GM21723 (cell line): Measurements from ENCODE around the gene POU6F1.
"Not testable (repeated sequence)": the region's sequence is repeated elsewhere in the genome, so short reads cannot be mapped to it uniquely, and the experiment has no call there.

ENCODE experiments used
- ATAC-seq: cut with Tn5 transposase; IDR thresholded peaks from one replicate; pipeline ENCODE4 v1.9.1; 2021; ENCODE audit warnings: mild to moderate bottlenecking, moderate library complexity; ENCODE audit not compliant: unreplicated experiment

The POU6F1 gene

GRCh38 chr12:51217968-51218606 lies at the start of gene POU6F1:
Gene POU6F1, minus strand, starts transcription at chr12:51218062. Its CDS starts 11,226 bp downstream, at chr12:51206836.
- peak; percentile 72 for ATAC-seq

GRCh38 chr12:51265024-51265423 lies 47.2 kb upstream of the POU6F1 start:
- ATAC-seq = peak; percentile 39

GRCh38 chr12:51264297-51264696 lies 46.4 kb upstream of the POU6F1 start:
- no peak for ATAC-seq

GRCh38 chr12:51263341-51263740 lies 45.5 kb upstream of the POU6F1 start:
- ATAC-seq = no peak

GRCh38 chr12:51262758-51263177 lies 44.9 kb upstream of the POU6F1 start:
- ATAC-seq = no peak

GRCh38 chr12:51259600-51259999 lies 41.7 kb upstream of the POU6F1 start:
- not testable (repeated sequence) for ATAC-seq

- no peak for ATAC-seq
These were observed 36.7 kb upstream of the POU6F1 start for GRCh38 chr12:51254536-51254935.

GRCh38 chr12:51253276-51253675 lies 35.4 kb upstream of the POU6F1 start:
- no peak for ATAC-seq

- no peak for ATAC-seq
These were observed 29.8 kb upstream of the POU6F1 start for GRCh38 chr12:51247523-51248206.

GRCh38 chr12:51246254-51246853 lies 28.5 kb upstream of the POU6F1 start:
- no peak for ATAC-seq

GRCh38 chr12:51245476-51246253 lies 27.8 kb upstream of the POU6F1 start:
- no peak for ATAC-seq

GRCh38 chr12:51244269-51244668 lies 26.4 kb upstream of the POU6F1 start:
- ATAC-seq = no peak

GRCh38 chr12:51242876-51243275 lies 25.0 kb upstream of the POU6F1 start:
- ATAC-seq = no peak

- no peak for ATAC-seq
These were observed 24.3 kb upstream of the POU6F1 start for GRCh38 chr12:51242120-51242519.

GRCh38 chr12:51240971-51241370 lies 23.1 kb upstream of the POU6F1 start:
- ATAC-seq = no peak

GRCh38 chr12:51238510-51239334 lies 20.9 kb upstream of the POU6F1 start, which contains the start of gene DAZAP2:
Gene DAZAP2, plus strand, starts transcription at chr12:51238826. Its CDS starts 82 bp downstream, at chr12:51238908.
- ATAC-seq = peak; percentile 91

GRCh38 chr12:51238037-51238509 lies 20.2 kb upstream of the POU6F1 start:
- ATAC-seq = peak; percentile 13

- no peak for ATAC-seq
These were observed 16.7 kb upstream of the POU6F1 start for GRCh38 chr12:51234530-51234929.

- no peak for ATAC-seq
These were observed 14.8 kb upstream of the POU6F1 start for GRCh38 chr12:51232642-51233041.

GRCh38 chr12:51229116-51229809 lies 11.4 kb upstream of the POU6F1 start:
- ATAC-seq = no peak
